CD4-positive, CD25-positive, alpha-beta regulatory T cell (primary cell): Measurements from ENCODE around the gene TDRD12. TPM values are rescaled to one million over a fixed set of nuclear protein-coding genes. Genes with fewer than 3 reads are reported as not detected.

Experiments
- ATAC-seq, 2 donors: fragments of 150-1000 bp; cut with Tn5 transposase; one replicate each; pipeline ENCODE4 v1.10.0; 2021; ENCODE audit warnings: low read depth in 2 of 2, moderate number of reproducible peaks in 2 of 2, moderate library complexity in 1 of 2
- DNase-seq, 3 donors: peaks; one replicate each; pipeline versions ENCODE4 v3.0.0 to v3.0.0-alpha.2; 2012 to 2022; ENCODE audit warnings: mixed read lengths in 1 of 3
- H3K27ac ChIP-seq: one replicate; pipeline ENCODE4 v1.7.0; 2013; ENCODE audit warnings: mild to moderate bottlenecking, low read length; ENCODE audit not compliant: insufficient read depth, poor library complexity, severe bottlenecking
- H3K27me3 ChIP-seq: one replicate; pipeline ENCODE4 v1.7.0; 2013; ENCODE audit warnings: low read length; ENCODE audit not compliant: control insufficient read depth, insufficient read depth
- H3K36me3 ChIP-seq: one replicate; pipeline ENCODE4 v1.7.0; 2013; ENCODE audit warnings: mild to moderate bottlenecking, low read length, moderate library complexity; ENCODE audit not compliant: control insufficient read depth, insufficient read depth
- H3K4me1 ChIP-seq: 2 replicates; pipeline ENCODE4 v1.7.0; 2013; ENCODE audit warnings: mild to moderate bottlenecking, low read length; ENCODE audit not compliant: insufficient read depth, control insufficient read depth, poor library complexity, severe bottlenecking
- H3K4me3 ChIP-seq: one replicate; pipeline ENCODE4 v1.7.0; 2013; ENCODE audit warnings: low read depth, mild to moderate bottlenecking, low read length, moderate library complexity
- H3K9me3 ChIP-seq, 2 experiments: 1 replicate in 1 of 2; 2 replicates in 1 of 2; pipeline ENCODE4 v1.7.0; 2013; ENCODE audit warnings: low read length in 2 of 2, mild to moderate bottlenecking in 1 of 2, moderate library complexity in 1 of 2; ENCODE audit not compliant: control insufficient read depth in 2 of 2
- H3K27ac Mint-ChIP-seq, 3 donors: one replicate each; pipeline ENCODE4 v1.8.0; 2020 to 2022; ENCODE audit warnings: mild to moderate bottlenecking in 3 of 3, mixed read lengths in 3 of 3, moderate library complexity in 2 of 3
- H3K27me3 Mint-ChIP-seq: one replicate; pipeline ENCODE4 v1.8.0; 2022; ENCODE audit warnings: mild to moderate bottlenecking, mixed read lengths
- H3K36me3 Mint-ChIP-seq: one replicate; pipeline ENCODE4 v1.8.0; 2020; ENCODE audit warnings: mixed read lengths
- H3K4me1 Mint-ChIP-seq, 4 donors: one replicate each; pipeline ENCODE4 v1.8.0; 2020 to 2022; ENCODE audit warnings: mixed read lengths in 4 of 4, mild to moderate bottlenecking in 1 of 4
- H3K4me3 Mint-ChIP-seq, 4 donors: one replicate each; pipeline ENCODE4 v1.8.0; 2020 to 2022; ENCODE audit warnings: mild to moderate bottlenecking in 4 of 4, mixed read lengths in 4 of 4, moderate library complexity in 3 of 4
- H3K9me3 Mint-ChIP-seq, 7 donors: one replicate each; pipeline ENCODE4 v1.8.0; 2020 to 2022; ENCODE audit warnings: mixed read lengths in 7 of 7, mild to moderate bottlenecking in 3 of 7, moderate library complexity in 2 of 7
- polyA plus RNA-seq, 4 donors: library from polyadenylated mRNA; unstranded; fragments of 300-500 nt; fragmentation: Illumina TruSeq; gene quantifications; one replicate each; pipeline ENCODE4 v1.2.3, GENCODE V29; 2021
- total RNA-seq: library from RNA; stranded (reverse); gene quantifications from one replicate; pipeline ENCODE4 v1.2.3, GENCODE V29; 2022

Gene TDRD12
- total and polyA plus RNA-seq, 5 donors from 2014 or later: 0.35 to 1.00 (median 0.45) TPM; not detected in 1

DNA sequence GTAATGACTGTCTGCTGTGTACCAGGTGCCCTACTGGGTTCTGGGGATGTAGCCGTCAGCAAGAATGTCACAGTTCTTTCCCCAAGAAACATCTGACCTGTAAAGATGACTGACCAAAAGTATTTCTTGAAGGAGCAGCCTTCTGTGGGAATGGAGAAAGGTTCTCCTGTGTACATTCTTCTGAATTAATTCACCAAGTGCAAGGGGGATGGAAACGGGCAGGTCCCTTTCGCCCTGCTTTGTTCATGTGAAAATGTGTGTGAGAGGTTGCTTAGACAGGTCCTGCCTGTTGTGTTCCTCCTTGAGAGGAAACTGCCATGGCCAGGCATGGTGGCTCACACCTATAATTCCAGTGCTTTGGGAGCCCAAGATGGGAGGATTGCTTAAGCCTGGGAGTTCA is 93.0 kb downstream of the TDRD12 start:
- no peaks in the 10 kb centered on the region for H3K9me3 ChIP-seq
- no peak overlapping the region for H3K27ac ChIP-seq
- Mint-ChIP-seq H3K27ac (no peak overlapping the region), H3K4me1 (peaks cover 9 to 33% (median 17%) of the 10 kb centered on the region in 4 donors), H3K27me3 (no peaks in the 10 kb centered on the region), H3K4me3 (no peak overlapping the region), H3K9me3 (no peaks in the 10 kb centered on the region), H3K36me3 (no peaks in the 10 kb centered on the region)
- ATAC-seq (no peak), DNase-seq (no peak)
- no peaks in the 10 kb centered on the region for H3K27me3 ChIP-seq
- H3K4me1 ChIP-seq: no peaks in the 10 kb centered on the region
- H3K4me3 ChIP-seq: no peak overlapping the region
- H3K36me3 ChIP-seq: no peaks in the 10 kb centered on the region

DNA sequence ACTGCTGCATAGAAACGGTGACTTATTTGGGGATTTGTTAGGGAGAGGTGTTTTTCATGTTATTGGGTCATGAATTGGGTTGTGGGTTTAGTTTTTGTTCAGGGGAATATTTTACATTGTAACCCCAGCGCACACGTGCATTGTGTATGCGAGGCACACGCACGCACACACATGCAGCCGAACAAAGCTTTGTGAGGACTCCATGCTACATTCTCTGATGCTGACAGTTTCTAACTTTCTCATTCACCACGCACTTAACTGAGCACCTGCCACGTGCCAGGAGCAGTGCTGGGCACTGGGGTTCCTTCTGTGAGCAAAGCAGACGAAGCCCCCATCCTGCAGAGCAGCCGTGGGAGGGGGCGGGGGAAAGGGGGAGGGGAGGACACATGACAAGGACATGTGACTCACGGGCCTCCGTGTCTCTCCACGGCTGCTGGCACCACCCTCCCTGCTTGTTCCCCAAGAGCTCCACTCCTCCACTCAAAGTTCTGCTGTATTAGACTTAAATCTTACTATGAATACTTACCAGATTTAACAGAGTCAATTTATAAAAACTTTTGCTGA is 94.4 kb downstream of the TDRD12 start:
- no peaks in the 10 kb centered on the region for H3K27me3 Mint-ChIP-seq
- H3K9me3 ChIP-seq: no peaks in the 10 kb centered on the region
- no peak overlapping the region for H3K27ac Mint-ChIP-seq
- H3K27me3 ChIP-seq: no peaks in the 10 kb centered on the region
- no peaks in the 10 kb centered on the region for H3K36me3 ChIP-seq
- no peaks in the 10 kb centered on the region for H3K36me3 Mint-ChIP-seq
- no peaks in the 10 kb centered on the region for H3K9me3 Mint-ChIP-seq
- H3K27ac ChIP-seq: no peak overlapping the region
- DNase-seq (no peak), ATAC-seq (no peak)
- peaks cover 9 to 29% (median 15%) of the 10 kb centered on the region in 4 donors for H3K4me1 Mint-ChIP-seq
- H3K4me3 Mint-ChIP-seq: no peak overlapping the region
- no peaks in the 10 kb centered on the region for H3K4me1 ChIP-seq
- no peak overlapping the region for H3K4me3 ChIP-seq

DNA sequence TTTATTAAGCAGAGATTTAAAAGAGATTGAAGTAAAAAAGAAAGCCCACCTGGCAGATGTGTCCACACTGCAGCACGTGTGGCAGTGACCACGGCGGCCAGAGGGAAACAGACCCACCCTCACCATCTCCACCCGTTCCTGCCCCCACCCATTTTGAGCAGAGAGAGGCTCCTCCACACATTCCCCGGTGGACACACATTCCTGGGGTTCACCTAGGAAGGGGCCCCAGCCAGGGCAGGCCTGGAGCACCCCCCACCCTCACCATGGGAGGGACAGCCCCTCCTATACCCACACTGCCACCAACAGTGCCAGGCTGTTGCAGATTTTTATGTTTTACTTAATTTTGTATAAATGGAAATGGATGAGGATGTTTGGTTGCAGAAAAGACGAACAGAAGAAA is 95.1 kb downstream of the TDRD12 start:
- Histone ChIP-seq H3K27ac (no peak overlapping the region), H3K4me3 (no peak overlapping the region), H3K4me1 (no peaks in the 10 kb centered on the region), H3K27me3 (no peaks in the 10 kb centered on the region), H3K9me3 (no peaks in the 10 kb centered on the region), H3K36me3 (no peaks in the 10 kb centered on the region)
- H3K4me1 Mint-ChIP-seq: peaks cover 5 to 25% (median 9%) of the 10 kb centered on the region in 4 donors
- H3K27ac Mint-ChIP-seq: no peak overlapping the region
- DNase-seq (no peak), ATAC-seq (no peak)
- no peaks in the 10 kb centered on the region for H3K9me3 Mint-ChIP-seq
- H3K4me3 Mint-ChIP-seq: no peak overlapping the region
- H3K36me3 Mint-ChIP-seq: no peaks in the 10 kb centered on the region
- H3K27me3 Mint-ChIP-seq: peaks cover 3% of the 10 kb centered on the region

GRCh38 chr19:32816555-32817099 is 97.1 kb downstream of the TDRD12 start:
- no peaks in the 10 kb centered on the region for H3K9me3 ChIP-seq
- no peak for DNase-seq
- Mint-ChIP-seq H3K4me1 (peaks cover 0 to 34% (median 5%) of the 10 kb centered on the region in 4 donors), H3K4me3 (no peak overlapping the region), H3K36me3 (no peaks in the 10 kb centered on the region), H3K27ac (peak overlapping the region in 1 of 3 donors; percentile 17), H3K9me3 (no peaks in the 10 kb centered on the region), H3K27me3 (peaks cover 12% of the 10 kb centered on the region)
- H3K36me3 ChIP-seq: no peaks in the 10 kb centered on the region
- no peak for ATAC-seq
- H3K4me3 ChIP-seq: no peak overlapping the region
- no peaks in the 10 kb centered on the region for H3K27me3 ChIP-seq
- H3K4me1 ChIP-seq: no peaks in the 10 kb centered on the region
- H3K27ac ChIP-seq: no peak overlapping the region

- Mint-ChIP-seq H3K4me3 (no peak overlapping the region), H3K36me3 (no peaks in the 10 kb centered on the region), H3K9me3 (no peaks in the 10 kb centered on the region), H3K4me1 (peaks cover 0 to 34% (median 5%) of the 10 kb centered on the region in 4 donors), H3K27me3 (peaks cover 15% of the 10 kb centered on the region), H3K27ac (peak overlapping the region in 2 of 3 donors; percentile 15 to 32)
- H3K36me3 ChIP-seq: no peaks in the 10 kb centered on the region
- no peaks in the 10 kb centered on the region for H3K9me3 ChIP-seq
- ATAC-seq: no peak
- H3K4me3 ChIP-seq: no peak overlapping the region
- H3K27ac ChIP-seq: no peak overlapping the region
- no peaks in the 10 kb centered on the region for H3K4me1 ChIP-seq
- DNase-seq: no peak
- no peaks in the 10 kb centered on the region for H3K27me3 ChIP-seq
Measured at GRCh38 chr19:32817569-32818476, 98.3 kb downstream of the TDRD12 start.

DNA sequence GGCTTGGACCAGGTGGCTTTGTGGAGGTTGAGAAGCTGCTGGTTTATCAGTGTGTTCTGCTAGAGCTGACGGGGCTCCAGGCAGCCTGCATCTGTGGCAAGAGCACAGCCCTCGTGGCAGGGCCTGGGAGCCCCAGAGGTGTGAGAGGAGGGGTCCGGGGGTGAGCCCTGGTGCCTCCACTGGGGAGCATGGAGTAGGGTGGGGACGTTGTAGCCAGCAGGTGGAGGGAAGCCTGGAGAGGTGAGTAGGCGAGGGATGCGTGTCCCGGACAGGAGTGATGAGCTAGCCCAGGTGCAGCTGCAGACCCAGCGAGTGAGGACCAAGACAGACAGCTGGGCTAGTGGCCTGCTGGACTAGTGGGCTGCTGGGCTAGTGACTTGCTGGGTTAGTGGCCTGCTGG is 99.0 kb downstream of the TDRD12 start:
- no peaks in the 10 kb centered on the region for H3K9me3 ChIP-seq
- Mint-ChIP-seq H3K4me1 (peaks cover 0 to 34% (median 4%) of the 10 kb centered on the region in 4 donors), H3K9me3 (no peaks in the 10 kb centered on the region), H3K36me3 (no peaks in the 10 kb centered on the region), H3K27ac (peak overlapping the region in 1 of 3 donors; percentile 32), H3K4me3 (no peak overlapping the region), H3K27me3 (peaks cover 19% of the 10 kb centered on the region)
- no peaks in the 10 kb centered on the region for H3K27me3 ChIP-seq
- no peak overlapping the region for H3K4me3 ChIP-seq
- DNase-seq (no peak), ATAC-seq (no peak)
- H3K36me3 ChIP-seq: no peaks in the 10 kb centered on the region
- H3K4me1 ChIP-seq: no peaks in the 10 kb centered on the region
- no peak overlapping the region for H3K27ac ChIP-seq

- Histone ChIP-seq H3K4me3 (no peak overlapping the region), H3K9me3 (no peaks in the 10 kb centered on the region), H3K36me3 (no peaks in the 10 kb centered on the region), H3K27ac (no peak overlapping the region), H3K27me3 (no peaks in the 10 kb centered on the region), H3K4me1 (no peaks in the 10 kb centered on the region)
- ATAC-seq (no peak), DNase-seq (no peak)
- Mint-ChIP-seq H3K9me3 (no peaks in the 10 kb centered on the region), H3K4me1 (peaks cover 0 to 24% (median 5%) of the 10 kb centered on the region in 4 donors), H3K4me3 (no peak overlapping the region), H3K36me3 (no peaks in the 10 kb centered on the region), H3K27me3 (peaks cover 22% of the 10 kb centered on the region), H3K27ac (peak overlapping the region in 1 of 3 donors; percentile 52)
Measured at GRCh38 chr19:32819419-32820400, 100.1 kb downstream of the TDRD12 start.
